ENCODE data around the gene IFI27. TPM values are rescaled to one million over a fixed set of nuclear protein-coding genes. Genes with fewer than 3 reads are reported as not detected.
"Not testable (repeated sequence)": the region's sequence is repeated elsewhere in the genome, so short reads cannot be mapped to it uniquely, and the experiment has no call there.

Gene IFI27
- total RNA-seq, 1 experiment from 2014 or later: 816 TPM

DNA sequence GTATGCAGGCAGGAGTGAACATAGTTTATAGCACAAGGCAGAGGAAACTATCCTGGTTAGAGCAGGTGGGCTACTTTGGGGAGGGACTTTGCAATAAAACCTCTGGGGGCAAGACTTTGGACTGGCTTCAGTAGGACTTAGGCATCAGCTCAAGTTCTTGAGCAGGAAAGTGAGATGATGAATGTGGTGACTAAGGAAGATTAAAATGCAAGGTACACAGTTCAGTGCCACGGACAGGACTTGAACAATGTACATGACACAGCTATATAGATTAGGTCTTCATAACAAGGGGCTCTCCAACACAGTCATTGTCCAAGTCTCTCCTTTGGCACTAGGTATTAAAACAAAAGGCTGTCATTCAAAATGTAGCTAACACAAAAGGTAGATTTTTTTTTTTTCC is 42.1 kb downstream of the IFI27 start:
- DNase-seq (ENCODE audit: low spot score): no peak

DNA sequence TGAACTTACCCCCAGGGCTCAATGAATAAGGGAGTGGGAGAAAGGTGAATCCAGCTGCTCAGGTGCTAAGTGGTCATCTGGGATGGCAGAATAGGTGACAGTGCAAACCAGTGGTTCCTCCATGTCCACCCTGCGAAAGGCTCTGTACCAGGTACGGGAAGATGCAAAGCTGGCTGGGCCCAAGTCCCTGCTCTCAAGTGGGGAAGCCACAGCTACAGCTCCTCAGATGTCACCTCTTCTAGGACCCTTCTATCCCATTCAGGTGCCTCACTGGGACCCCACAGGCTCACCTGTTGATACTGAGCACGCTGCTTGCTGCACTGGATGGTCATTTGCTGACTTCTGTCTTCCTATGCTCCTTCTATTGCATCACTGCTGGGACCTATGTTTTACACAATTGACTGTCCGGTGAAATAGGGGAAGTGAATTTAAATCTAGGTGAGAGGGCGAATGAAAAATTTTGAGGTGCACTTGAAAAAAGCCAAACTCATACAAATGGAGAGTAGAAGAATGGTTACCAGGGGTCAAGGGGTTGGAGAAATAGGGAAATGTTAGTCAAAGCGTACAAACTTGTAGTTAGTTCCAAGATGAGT is 43.3 kb downstream of the IFI27 start:
- DNase-seq (ENCODE audit: low spot score): no peak

DNA sequence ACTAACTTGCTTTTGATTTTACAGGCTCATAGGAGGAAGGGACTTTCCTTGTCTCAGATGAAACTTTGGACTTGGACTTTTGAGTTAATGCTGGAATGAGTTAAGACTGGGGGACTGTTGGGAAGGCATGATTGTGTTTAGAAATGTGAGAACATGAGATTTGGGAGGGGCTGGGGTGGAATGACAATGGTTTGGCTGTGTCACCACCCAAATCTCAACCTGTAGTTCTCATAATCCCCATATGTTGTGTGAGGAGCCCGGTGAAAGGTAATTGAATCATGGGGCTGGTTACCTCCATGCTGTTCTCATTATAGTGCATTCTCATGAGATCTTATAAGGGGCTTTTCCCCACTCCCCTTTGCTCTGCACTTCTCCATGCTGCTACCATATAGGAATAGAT is 45.6 kb downstream of the IFI27 start:
- not testable (repeated sequence) for DNase-seq (ENCODE audit: low spot score)

DNA sequence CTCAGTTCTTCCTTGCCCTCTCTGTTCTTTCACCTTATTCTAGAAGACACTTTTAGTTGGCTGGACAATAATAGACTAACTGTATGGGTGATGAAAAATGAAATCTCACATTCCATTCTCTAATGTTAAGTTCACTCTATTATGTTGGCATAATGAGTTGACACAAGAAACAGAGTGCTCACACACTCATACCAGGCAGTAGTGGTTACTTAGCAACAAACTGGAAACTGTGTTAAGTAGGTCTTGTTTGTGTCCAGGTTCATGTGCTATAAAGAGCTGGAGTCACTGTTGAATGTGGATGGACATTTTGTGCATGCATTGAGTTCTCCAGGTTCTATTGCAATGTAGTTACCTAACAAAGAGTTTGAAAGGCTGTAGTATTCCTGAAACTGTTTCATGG is 46.7 kb downstream of the IFI27 start:
- no peak for DNase-seq (ENCODE audit: low spot score)

DNA sequence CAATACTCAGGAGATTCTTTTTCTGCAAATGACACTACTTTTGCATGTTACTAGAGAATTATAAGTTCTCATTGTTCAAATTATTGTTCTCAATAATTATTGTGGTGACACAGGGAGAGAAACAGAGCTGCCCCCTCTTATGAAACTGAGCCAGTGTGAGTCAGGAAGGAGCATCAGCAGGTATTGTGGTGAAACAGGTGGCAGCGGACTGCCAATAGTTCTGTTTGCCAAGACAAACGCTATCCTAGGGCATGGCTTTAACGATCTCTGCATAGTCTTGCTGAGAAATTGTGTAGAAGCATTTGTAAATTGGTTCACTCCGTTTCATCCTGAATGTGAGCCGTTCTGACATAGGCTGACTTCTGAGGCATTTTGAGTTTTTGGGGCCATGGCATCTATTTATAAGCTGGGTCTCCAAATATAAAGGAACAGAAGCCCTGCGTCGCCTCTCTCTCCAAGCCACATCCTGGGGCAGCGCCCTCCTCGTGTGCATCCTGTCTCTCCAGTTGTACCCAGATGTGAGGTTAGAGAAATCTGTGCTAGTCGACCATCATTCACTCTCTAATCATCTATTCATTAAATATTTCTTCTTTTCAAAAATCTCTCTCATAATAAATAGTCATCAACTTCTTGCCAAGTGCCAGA is 47.8 kb downstream of the IFI27 start:
- DNase-seq (ENCODE audit: low spot score): no peak

DNA sequence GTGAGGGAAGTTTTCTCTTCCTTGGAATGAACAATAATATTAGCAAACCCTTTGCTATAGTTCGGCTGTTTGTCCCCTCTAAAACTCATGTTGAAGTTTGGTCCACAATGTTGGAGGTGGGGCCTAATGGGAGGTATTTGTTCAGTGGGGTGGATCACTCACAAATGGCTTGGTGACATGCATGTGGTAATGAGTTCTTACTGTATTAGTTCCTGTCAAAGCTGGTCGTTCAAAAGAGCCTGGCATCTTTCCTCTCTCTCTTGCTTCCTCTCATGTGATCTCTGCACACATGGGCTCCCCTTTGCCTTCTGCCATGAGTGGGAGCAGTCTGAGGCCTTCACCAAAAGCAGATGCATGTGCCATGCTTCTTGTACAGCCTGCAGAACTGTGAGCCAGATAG is 50.5 kb downstream of the IFI27 start:
- DNase-seq (ENCODE audit: low spot score): no peak

DNA sequence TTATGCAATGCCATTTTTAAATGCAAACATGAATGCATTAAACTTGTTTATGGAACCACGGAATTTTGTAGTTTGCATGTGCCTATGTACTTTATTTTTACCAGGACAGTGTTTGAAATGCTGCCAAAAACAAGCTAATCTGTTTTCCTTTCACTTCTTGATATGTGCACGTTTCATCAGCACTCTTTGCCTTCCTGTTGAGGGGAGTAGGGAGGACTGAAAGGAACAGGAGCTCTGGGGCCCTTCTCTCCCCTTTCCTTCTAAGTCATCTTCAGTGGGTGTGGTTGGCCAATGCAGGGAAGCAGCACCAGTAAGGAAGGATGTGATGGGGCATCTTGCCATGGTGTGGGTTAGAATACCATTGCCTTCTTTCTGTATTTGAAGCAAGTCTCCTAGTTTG is 51.4 kb downstream of the IFI27 start:
- DNase-seq (ENCODE audit: low spot score): no peak

DNA sequence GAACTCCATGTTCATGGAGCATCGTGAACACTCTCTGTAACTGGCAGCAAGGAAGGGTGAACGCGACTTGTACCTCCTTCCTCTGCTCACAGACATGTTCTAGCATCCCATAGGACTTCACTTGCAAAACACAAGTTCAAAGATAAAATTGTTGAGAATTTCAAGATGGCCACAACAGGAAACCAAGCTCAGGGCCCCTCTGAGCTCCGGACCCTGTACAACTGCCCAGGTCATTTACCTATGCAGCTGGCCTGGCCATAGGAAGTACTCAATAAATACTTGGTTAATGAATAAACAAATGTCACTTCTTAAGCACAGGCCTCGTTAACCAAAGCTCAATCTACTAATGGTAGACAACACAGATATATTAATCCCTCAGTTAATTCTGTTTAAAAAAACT is 51.9 kb downstream of the IFI27 start:
- no peak for DNase-seq (ENCODE audit: low spot score)

DNA sequence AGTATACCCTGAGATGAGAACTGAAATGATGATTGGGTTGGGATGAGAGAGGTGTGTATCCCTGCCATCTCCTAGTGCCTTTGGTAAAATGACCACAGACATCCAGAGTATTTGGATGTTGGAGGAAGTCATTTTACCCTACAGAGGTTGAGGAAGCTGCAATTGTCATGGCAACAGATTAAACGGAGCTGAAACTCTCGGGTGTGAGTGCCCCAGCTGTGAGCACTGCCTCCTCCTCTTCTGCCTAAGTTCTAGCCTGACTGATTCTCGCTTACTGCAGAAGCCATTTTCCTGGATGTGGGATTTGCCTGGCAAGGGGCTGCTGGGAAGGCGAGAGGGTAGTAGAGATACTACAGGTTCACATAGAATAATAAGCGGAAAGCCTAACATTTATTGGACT is 53.3 kb downstream of the IFI27 start:
- no peak for DNase-seq (ENCODE audit: low spot score)

DNA sequence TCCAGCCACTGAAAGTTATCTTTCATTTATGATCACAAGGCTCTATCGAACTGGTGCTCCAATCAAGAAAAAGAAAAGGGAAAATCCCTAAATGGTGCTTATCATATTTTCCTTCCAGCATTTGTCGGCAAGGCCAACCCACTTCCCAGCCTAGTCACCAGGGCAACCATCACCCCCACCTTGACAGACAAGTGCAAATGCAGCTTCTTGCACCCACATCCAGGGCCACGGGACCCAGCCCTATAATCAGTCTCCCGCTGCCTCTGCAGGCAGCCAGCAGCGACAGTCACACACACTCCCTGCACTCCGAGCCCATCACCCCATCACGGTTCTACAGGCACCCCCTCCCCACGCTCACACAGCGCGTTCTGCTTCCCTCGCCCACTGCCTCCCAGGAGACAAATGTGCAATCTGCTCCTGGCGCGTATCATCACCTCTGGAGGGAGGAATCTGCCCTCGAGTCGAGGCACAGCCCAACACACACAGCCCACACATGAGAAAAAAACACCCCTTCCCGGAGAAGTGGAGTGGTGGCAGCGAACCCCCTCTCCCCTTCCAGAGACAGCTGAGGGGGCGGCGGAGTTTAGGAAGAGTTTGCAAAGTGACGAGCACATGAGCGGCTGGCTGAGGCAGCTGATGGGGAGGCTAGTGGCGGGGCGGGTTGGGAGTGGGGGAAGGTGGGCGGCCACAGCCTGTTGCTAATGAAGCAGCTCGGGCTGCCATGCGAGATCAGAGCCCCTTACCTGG is 54.3 kb downstream of the IFI27 start:
- DNase-seq (ENCODE audit: low spot score): no peak

DNA sequence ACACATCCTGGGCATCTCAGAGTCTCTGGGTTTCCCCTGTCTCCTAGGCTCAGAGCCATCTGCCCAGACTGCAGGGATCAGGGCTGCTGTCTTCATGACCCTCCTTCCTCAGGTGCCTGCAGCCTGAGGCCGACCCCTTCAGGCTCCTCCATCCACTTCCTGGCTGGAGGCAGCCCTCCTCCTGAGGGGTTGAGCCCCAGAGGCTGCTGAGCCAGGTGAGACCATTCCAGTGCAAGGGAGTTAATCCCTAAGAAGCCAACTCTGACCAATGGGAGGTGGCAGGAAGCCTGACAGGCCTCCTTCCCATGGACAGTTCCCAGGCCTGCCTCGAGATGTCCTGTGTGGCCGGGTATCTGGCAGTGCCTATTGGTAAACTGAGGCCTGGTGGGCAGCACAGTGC is 55.2 kb downstream of the IFI27 start:
- DNase-seq (ENCODE audit: low spot score): no peak

Other genes starting within 250 kb of the IFI27 start
- not detected in 2 replicates for gene FAM181A, start 183.4 kb upstream of the IFI27 start, total RNA-seq (2014; rRNA removed; shearing (Covaris generic))
- 0.05 and 0.16 TPM in 2 replicates for gene ASB2, start 134.2 kb upstream of the IFI27 start, total RNA-seq (2014; rRNA removed; shearing (Covaris generic))
- gene CCDC197, start 113.4 kb upstream of the IFI27 start, total RNA-seq (2014; rRNA removed; shearing (Covaris generic)): not detected in 2 replicates
- 2.3 and 2.4 TPM in 2 replicates for gene OTUB2, start 84.4 kb upstream of the IFI27 start, total RNA-seq (2014; rRNA removed; shearing (Covaris generic))
- gene DDX24, start 29.5 kb upstream of the IFI27 start, total RNA-seq (2014; rRNA removed; shearing (Covaris generic)): 66.9 and 67.7 TPM in 2 replicates
- 9.6 and 12.7 TPM in 2 replicates for gene IFI27L1, start 29.4 kb upstream of the IFI27 start, total RNA-seq (2014; rRNA removed; shearing (Covaris generic))
- 52.3 and 56.9 TPM in 2 replicates for gene IFI27L2, start 18.9 kb downstream of the IFI27 start, total RNA-seq (2014; rRNA removed; shearing (Covaris generic))
- gene PPP4R4, start 63.6 kb downstream of the IFI27 start, total RNA-seq (2014; rRNA removed; shearing (Covaris generic)): 0.03 and 0.94 TPM in 2 replicates
- not detected in 2 replicates for gene SERPINA10, start 182.5 kb downstream of the IFI27 start, total RNA-seq (2014; rRNA removed; shearing (Covaris generic))
- 0.99 and 1.2 TPM in 2 replicates for gene SERPINA6, start 212.6 kb downstream of the IFI27 start, total RNA-seq (2014; rRNA removed; shearing (Covaris generic))

Measured in HT-29 (cell line).